NOMO-1 treated with DMSO at 0.1 percent for 48 hours (cell line): ENCODE data around the gene SLC25A21.

Source experiments
- DNase-seq: peaks from one replicate; lab custom pipeline; 2025; ENCODE audit not compliant: unreplicated experiment; lab: John Stamatoyannopoulos, UW

SLC25A21 gene

DNA sequence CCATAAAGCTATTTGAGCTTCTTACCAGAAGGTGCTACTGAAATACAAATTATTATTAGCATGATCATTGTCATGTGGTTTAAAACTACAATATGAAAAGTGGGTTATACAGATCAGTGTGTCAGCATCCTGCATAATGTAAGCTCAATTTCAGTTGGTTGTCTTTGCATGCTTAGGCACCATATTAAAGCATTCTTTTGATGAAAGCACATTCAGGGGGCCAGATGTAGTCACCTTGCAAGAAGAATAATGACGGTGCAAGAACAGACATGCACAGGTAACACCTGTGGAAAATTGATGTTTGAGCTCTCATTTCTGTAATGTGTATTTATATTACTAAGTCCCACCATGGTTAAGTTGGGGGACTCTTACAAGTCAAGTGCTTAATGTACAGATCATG lies 386.9 kb downstream of the SLC25A21 start:
- no peak for DNase-seq

DNA sequence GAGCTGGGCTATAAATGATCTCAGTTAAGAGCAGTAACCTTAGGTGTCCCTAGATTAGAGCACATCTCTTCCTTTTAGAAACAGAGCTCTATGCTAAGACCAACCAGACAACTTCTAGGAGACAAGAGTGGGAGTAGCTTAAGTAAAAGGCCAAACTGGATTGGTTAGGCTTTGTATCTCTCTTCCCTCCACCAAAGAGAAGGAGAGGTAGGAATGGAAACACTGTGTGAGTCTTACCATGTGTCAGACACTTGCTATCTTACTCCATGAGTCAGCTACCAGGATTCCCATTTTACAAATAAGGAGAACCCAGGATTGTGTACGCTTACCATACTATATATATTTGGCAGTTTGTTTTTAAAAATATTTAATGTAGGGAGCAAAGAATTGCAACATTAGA lies 387.9 kb downstream of the SLC25A21 start:
- no peak for DNase-seq

DNA sequence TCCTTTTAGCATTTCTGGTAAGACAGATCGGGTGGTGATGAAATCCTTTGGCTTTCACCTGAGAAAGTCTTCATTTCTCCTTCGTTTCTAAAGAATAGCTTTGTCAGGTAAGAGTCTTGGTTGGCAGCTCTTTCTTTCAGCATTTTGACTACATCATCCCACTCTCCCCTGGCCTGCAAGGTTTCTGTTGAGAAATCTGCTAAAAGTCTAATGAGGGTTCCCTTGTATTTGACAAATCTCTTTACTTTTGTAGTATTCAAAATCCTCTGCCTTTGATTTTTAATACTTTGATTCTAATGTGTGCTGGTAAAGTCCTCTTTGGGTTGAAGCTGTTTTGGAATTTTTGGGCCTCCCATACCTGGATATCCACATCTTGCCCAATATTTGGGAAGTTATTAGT lies 390.5 kb downstream of the SLC25A21 start:
- DNase-seq = no peak

DNA sequence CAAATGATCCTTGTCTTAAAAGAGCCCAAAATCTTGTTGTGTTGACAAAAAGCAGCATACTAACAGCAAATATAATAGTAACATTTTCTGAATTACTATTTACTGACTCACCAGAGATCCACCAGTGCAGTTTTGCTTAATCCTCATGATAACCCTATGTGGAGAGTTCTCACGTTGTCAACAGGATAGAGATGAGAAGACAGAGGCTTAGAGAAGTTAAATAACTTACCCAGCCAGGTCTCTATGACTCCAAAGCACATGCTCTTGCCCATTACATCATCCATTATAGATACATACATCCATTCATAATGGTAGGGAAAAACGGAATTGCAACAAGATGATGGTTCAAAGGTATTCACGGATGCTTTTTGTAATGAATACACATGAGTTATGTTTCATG lies 398.8 kb downstream of the SLC25A21 start:
- no peak for DNase-seq

DNA sequence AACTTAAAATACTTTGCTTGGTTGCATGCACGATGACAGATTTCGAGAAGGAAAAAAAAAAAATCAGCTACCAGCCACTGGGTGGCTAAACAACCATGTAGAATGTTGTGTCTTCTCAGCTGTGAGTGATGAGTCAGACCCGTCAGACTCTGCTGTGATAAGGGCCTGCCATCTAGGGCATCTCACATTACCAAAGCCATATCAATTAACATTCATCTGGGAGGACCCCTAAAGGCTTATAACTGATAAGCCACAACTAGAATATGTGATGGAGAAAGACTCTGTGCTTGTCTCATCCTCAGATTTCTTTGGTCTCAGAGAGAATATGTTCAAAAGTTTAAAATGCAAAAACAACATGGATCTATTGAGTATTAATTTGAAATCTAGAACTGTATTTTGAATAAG lies 399.3 kb downstream of the SLC25A21 start:
- no peak for DNase-seq

DNA sequence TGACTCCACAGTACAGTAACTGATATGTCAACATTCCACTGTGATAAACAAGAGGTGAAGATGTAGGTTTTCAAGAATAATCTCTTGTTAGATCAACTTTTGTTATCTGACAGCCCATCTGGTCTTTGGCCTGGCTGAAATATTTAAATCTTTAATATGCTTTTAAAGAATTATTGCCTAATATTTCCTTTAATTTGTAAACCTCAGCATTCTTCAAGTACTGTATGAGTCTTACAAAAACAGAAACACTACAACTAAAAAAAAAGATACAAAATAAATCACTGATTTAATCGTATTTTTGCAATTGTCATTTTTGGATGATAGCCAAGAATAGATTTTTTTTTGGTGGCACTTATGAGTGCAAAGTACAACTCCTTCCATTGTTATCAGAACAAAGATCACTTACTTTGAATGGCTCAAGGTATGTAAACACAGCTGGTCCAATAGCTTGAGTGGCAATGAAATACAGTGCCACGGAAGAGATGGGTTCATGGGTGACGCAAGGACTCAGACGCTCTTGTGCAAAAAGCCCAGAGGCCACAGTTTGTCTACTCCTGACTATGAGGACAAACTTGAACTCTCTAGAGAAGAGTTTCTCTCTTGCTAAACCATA lies 401.3 kb downstream of the SLC25A21 start:
- DNase-seq = no peak

DNA sequence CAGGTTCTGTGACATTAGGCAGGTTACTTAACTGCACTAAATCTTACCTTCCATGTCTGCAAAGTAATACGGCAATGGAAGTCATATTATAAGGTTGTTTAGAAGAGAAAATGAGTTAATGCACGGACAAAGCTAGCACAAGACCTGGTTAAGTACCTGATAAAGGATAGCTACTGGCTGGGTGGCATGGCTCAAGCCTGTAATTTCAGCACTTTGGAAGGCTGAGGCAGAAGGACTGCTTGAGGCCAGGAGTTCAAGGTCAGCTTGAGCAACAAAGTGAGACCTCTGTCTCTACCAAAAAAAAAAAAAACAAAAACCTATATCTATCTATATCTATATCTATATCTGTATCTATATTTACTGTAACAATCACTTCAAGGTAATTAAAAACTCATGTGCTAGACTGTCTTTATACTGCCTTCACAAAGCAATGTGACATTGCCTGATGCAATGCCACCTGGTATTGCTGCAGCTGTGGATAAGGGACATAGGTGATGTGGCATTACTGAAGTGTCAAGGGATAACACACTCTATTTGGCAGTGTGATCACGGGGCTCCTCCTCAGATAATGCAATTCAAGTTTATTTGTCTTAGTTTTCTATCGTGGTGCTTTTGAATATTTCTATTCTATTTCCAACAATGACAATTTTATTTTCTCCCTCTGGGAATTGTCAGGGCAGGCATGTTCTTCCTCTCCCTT lies 403.6 kb downstream of the SLC25A21 start:
- DNase-seq = no peak

DNA sequence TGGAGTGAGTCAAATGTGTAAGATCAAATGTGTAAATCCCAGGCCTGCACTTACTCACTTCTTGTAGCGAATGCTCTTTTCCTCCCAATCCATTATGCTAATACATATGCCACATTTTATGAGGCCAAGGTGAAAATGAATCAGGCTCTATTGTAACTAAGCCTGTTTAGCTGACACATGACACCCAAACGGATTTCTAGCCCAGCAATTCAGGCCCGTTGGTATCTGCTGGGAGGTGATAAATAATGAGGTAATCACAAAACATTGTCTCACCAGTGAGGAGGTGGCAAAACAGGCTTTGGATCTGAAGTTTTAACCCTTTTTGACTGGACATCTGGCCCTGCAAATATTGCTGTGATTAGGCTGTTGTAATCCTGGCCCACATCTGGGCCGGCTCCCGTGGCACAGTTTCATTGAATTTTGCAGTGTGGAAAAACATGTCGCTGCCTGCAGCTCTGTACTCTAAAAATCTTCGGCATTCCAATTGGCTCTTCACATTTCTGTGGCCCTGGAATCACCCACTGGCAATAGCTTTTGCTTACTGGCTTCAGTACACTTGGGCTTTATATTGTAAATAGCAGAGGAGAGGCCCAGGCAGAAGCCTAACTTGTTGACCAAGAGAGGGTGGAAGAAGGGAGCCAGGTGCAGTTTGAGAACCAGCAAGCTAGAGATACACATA lies 404.7 kb downstream of the SLC25A21 start:
- DNase-seq = no peak

DNA sequence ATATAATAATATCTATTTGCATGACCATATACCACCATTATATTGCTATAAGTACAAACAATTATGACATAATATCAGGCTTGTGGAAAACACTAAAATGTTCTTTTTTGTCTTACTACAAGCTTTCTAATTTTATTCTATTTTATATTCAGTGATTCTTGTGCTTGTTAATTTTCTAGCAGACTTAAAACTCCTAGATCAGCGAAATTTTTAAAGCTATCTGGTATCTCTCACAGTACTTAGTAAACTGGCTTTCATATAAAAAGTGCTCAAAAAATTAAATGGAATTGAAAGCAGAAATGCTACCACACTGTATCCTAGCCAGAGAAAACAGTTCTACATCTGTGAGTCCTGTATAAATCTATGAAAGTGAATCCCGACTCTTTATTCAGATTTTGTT lies 405.4 kb downstream of the SLC25A21 start:
- no peak for DNase-seq

DNA sequence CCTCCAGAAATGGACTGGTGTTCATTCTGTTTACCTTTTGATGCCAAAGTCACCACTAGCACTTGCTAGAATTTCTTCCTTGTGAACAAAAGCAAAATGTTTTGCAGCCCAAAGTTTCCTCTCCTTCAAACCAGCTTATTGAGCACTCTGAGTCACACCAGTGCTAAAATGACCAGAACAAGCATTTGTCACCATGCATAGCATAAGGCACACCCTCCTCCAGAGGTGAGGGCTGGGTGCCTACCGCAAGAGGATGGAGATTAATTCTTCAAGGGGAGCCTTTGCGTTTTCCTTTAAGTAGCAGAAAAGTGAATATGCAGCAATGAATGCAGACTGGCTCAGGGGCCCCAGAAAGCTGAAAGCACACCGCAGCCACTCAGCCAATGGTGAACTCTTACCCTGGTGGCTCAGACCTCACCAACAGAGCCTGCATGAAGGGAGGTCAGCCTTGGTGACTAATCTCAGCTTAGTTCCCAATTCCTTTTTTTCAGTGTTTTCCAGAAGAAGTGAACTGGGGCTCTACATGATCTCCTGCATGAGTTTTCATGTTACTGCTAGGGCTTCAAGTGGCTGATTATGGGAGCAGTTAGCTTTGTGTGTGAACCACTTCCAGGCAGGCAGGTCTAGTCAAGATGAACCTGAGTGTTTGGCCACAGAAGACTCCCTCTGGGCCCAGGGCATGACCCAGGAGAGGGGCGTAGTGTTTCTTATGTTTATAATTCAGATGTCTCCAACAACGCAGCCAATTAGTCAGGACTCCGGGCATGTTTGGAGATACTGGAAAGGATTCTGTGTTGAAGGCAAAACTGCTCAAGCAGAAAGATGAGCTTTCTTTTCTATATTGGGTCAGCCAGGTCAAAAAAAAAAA lies 414.4 kb downstream of the SLC25A21 start:
- no peak for DNase-seq

DNA sequence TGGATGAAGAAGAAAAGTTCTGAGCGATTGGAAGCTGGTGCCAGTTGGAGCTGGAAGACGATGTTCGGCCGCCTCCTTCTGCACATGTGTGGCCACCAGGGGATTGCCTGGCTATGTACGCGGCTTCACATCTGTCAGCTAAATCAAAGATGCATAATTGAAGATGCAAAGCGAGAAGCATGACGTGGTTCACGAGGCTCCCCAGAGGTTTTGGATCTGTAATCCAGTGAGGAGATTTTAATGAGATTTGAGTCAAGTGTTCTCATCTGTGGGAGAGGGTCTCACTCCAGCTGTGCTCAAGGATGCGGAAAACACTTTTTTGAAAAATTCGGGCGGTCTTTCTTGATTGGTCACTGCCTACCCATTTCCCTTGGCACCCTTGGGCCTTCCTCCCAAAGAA lies 416.2 kb downstream of the SLC25A21 start:
- no peak for DNase-seq

DNA sequence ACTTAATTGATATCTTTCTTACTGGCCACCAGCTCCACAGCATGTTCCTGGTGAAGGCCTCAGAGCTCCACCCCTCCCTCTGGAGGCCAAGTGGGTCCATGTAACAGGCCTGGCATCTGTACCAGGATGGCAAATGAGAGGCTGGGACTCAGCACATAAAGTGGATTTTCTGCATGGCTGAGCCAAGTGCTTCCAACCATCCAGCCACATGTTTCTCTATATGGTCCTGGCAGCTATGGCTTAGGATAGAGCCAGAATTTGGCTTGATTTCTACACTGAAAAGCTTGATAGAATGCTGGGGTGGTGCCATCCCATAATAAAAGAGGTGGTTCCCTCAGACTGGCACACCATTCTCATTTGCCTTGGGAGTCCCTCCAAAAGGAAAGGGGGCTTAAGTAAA lies 416.6 kb downstream of the SLC25A21 start:
- no peak for DNase-seq

DNA sequence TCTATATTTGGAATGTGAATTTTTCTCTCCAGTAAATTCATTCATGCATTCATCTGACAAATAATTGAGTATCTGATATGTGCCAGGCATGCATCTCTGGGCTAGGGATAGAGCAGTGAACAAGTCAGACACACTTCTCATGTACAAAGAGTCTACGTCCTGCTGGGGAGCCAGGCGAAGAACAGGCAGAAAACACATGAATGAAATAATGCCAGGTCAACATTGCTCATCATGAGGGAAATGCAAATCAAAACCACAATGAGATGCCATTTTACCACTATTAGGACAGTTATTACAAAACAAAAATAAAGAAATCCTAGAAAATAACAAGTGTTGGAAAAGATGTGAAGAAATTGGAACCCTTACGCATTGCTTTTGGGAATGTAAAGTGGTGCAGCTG lies 420.5 kb downstream of the SLC25A21 start:
- DNase-seq = no peak

DNA sequence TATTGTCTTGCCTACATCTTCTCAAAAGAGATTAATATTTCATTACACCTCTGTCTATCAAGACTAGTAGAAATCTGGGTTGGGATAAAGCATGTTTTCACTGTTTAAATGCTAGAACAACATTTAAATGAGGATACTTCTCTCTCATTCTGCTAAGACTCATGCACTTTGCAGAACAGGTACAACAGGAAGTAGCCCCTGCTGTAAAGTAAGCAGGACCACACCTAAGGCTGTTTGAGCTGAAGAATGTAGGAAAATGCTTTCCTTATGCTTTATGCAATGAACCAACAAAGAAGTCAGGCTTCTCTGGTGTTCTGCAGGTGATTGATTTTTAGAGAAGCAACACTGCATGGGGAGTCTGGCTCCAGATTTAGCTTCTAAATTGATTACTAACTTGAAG lies 421.3 kb downstream of the SLC25A21 start:
- no peak for DNase-seq

DNA sequence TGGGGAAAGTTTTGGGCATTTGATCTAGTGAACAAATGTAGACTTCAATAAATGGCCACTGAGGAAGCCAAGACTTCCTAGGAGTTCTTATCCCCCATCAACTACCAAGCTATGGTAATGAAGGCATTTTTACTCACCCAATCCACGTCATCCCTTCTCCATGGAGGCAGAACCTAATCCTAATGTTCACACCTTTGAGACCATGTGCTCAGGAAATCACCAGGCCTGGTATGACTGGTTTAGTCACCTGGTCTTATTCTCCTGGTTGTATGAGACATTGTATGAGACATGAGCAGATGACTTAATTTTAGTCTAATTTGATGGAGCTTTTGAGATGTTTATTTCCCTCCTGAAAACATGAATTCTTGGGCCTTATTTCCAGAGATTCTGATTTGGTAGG lies 422.2 kb downstream of the SLC25A21 start:
- no peak for DNase-seq

DNA sequence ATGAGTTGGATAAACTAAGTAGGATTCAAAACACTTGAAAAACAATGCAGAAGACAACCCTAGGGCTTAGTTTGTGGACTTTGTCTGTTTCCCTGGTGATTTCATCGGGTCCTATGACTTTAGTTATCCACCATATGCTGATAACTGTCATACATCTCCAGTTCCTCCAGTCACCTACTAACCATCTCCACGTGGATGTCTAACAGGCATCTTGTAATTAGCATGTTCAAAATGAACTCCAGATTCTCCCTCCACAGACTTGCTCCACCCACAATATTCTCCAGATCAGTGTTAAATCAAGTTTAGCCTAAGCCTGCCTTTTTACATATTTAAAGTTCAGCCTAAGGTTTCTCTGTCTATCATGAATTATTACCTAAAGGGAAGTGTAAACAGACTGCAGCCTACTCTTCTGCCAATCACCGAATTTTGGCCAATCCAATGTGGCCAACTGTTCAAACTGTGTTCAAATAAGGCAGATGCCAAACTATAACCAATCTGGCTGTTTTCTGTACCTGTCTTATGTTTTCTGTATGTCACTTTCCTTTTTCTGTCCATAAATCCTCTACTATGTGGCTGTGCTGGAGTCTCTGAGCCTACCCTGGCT lies 423.7 kb downstream of the SLC25A21 start:
- no peak for DNase-seq

DNA sequence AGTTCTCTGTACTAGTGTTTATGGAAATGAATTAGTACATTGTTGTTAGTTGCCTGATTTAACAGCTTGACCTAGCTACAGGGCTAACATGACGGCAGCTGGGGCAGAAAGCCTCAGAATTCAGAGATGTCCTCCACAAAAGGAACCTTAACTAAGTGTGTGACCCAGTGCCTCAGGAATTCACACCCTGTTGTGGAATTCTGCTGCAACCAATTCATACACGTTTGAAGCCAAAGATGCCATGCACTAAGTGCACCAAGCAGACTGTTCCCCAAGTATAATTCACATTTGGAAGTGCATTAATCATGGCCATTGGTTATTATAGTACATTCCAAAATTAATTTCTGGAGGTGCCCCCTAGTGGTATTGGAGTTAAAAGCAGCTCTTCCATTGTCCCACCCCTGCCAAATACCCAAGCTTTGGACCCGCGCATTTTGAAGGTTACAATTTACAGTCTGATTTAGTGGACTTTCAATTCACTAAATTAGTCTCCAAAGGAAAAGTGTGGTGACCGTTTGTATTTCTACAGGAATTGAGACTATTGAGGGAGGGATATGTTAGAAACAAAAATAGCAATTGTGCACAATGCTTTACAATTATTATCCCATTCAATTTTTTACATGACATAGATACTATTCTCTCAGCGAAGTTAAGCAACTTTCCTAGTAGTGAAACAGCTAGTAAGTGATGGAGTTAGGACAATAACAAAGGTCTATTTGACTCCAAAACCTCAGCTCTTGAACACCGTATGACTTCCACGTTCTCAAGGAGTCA lies 424.8 kb downstream of the SLC25A21 start:
- no peak for DNase-seq

DNA sequence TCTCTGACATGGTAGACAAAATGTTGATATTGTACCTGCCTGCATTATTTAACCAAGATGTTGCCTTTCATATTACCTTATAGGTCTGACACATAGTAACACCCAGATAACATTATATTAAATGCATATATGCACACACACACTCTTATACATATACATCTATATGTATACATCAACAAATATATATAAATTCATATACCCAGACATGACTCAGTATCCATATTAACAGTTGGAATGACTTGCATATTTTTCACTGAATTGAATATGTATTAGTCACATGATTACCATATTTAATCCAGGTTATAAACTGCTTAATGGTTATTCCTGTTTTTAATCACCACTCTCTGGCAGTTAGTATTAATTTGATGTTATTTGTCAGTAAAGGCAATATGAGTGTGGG lies 425.5 kb downstream of the SLC25A21 start:
- no peak for DNase-seq

DNA sequence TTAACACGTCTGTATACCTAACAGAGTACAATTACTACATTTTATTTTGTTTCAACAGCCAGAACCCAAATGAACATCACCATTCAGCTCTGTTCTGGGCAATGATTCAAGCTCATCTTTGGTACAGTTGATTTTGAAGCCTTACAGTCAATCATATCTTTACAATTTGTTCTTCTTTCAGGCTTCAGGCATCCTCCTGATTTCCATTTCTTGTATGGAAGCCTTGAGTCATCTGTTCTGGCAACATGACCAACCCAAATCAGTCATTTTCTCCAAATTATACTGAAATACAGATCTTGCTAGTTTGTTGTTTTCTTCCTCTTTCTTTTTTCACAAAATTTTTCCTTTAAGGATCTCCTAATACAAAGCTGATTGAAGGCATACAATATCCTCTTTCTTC lies 430.5 kb downstream of the SLC25A21 start:
- DNase-seq = no peak

DNA sequence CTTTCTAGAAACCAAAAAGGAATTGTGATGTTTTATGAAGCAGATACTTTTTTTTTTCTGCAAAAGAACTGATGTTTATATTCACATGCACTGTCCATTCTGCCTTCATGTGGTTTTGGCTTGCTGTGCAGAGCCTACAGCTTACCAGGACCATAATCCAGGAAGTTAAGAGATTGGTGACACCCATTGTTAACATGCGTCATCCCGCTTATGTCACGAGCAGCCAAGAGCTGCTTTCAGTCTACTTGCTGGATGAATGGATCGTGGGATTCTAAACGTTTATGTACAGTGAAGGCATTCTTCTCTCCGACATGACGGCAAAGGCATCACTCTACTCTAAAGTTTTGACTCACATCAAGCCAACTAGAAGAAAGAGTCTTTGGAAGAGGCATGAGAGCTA lies 434.1 kb downstream of the SLC25A21 start:
- DNase-seq = no peak
